Liver (tissue), 9 donors: ENCODE data around the gene ABCA4. TPM values are rescaled to one million over a fixed set of nuclear protein-coding genes. Genes with fewer than 3 reads are reported as not detected.

Experiments
- DNase-seq: peaks from one replicate; pipeline ENCODE4 v3.0.0-alpha.2; 2017; ENCODE audit warnings: low spot score
- H3K27ac ChIP-seq, 2 donors: one replicate each; pipeline ENCODE4 v1.7.0; 2013; ENCODE audit warnings: inconsistent platforms in 2 of 2, low read length in 2 of 2, control low read depth in 1 of 2, low read depth in 1 of 2, mild to moderate bottlenecking in 1 of 2
- H3K27me3 ChIP-seq, 4 donors: one replicate each; pipeline versions ENCODE4 v1.6.1 to v1.7.0; 2013; ENCODE audit warnings: low read length in 3 of 4, inconsistent platforms in 1 of 4, mild to moderate bottlenecking in 1 of 4, moderate library complexity in 1 of 4; ENCODE audit not compliant: control insufficient read depth in 4 of 4, insufficient read depth in 4 of 4
- H3K36me3 ChIP-seq, 4 donors: one replicate each; pipeline versions ENCODE4 v1.6.1 to v1.7.0; 2013; ENCODE audit warnings: low read length in 3 of 4, mild to moderate bottlenecking in 3 of 4, low read depth in 1 of 4, moderate library complexity in 1 of 4; ENCODE audit not compliant: control insufficient read depth in 4 of 4, insufficient read depth in 3 of 4
- H3K4me1 ChIP-seq, 4 donors: one replicate each; pipeline versions ENCODE4 v1.6.1 to v1.7.0; 2013; ENCODE audit warnings: low read length in 3 of 4, mild to moderate bottlenecking in 3 of 4, moderate library complexity in 1 of 4; ENCODE audit not compliant: control insufficient read depth in 4 of 4, insufficient read depth in 4 of 4
- H3K4me3 ChIP-seq, 3 donors: one replicate each; pipeline versions ENCODE4 v1.6.1 to v1.7.0; 2013; ENCODE audit warnings: low read length in 3 of 3, control low read depth in 1 of 3, low read depth in 1 of 3, mild to moderate bottlenecking in 1 of 3
- H3K9ac ChIP-seq, 2 donors: one replicate each; pipeline ENCODE4 v1.7.0; 2013; ENCODE audit warnings: low read length in 2 of 2, mild to moderate bottlenecking in 2 of 2, moderate library complexity in 2 of 2, control low read depth in 1 of 2, low read depth in 1 of 2
- H3K9me3 ChIP-seq, 4 donors: one replicate each; pipeline versions ENCODE4 v1.6.1 to v1.7.0; 2013; ENCODE audit warnings: low read length in 3 of 4; ENCODE audit not compliant: control insufficient read depth in 4 of 4
- EGR1 ChIP-seq, 2 donors: IDR thresholded peaks; 2 replicates each; pipeline ENCODE4 v1.6.1; 2016 to 2018; ENCODE audit warnings: antibody characterized with exemption in 2 of 2, low read depth in 2 of 2
- FOXA1 ChIP-seq: IDR thresholded peaks from 2 replicates; pipeline ENCODE4 v1.6.1; 2016; ENCODE audit warnings: antibody characterized with exemption
- HNF4A ChIP-seq, 2 donors: conservative IDR thresholded peaks; 2 replicates each; pipeline ENCODE4 v1.6.1; 2016; ENCODE audit warnings: antibody characterized with exemption in 2 of 2, mild to moderate bottlenecking in 2 of 2
- HNF4G ChIP-seq: IDR thresholded peaks from 2 replicates; pipeline ENCODE4 v1.6.1; 2016; ENCODE audit warnings: antibody characterized with exemption
- NR2F2 ChIP-seq: IDR thresholded peaks from 2 replicates; pipeline ENCODE4 v1.6.1; 2016; ENCODE audit warnings: antibody characterized with exemption
- RAD21 ChIP-seq, 2 donors: IDR thresholded peaks; 2 replicates each; pipeline ENCODE4 v1.6.1; 2016; ENCODE audit warnings: antibody characterized with exemption in 2 of 2, mild to moderate bottlenecking in 2 of 2
- SP1 ChIP-seq: IDR thresholded peaks from 2 replicates; pipeline ENCODE4 v1.6.1; 2018; ENCODE audit warnings: antibody characterized with exemption, mild to moderate bottlenecking
- YY1 ChIP-seq: IDR thresholded peaks from 2 replicates; pipeline ENCODE4 v1.6.1; 2016; ENCODE audit warnings: antibody characterized with exemption, mild to moderate bottlenecking
- WGBS: extraction: QIAGEN DNeasy Blood & Tissue Kit; methylation state at CpG from one replicate; pipeline ENCODE4 v1.1.7; 2013; 5-methylcytosine and 5-hydroxymethylcytosine counted together
- polyA plus RNA-seq, 2 donors: library from polyadenylated mRNA; stranded (reverse) in 1 of 2; unstranded in 1 of 2; fragments of 200-250 nt in 1 of 2; fragments of >200 nt in 1 of 2; fragmentation: Nextera tagmentation in 1 of 2; extraction: Ambion mirVana in 1 of 2; gene quantifications; one replicate each; pipeline versions ENCODE4 v1.2.1 to v1.2.3, GENCODE V29; 2013 to 2015
- total RNA-seq, 2 donors: library from RNA; depleted of rRNA; stranded (reverse); fragments of >200 nt; gene quantifications; one replicate each; pipeline ENCODE4 v1.2.3, GENCODE V29; 2014
- TF ChIP-seq, protein P1 (sequence below): IDR thresholded peaks from 2 replicates; pipeline ENCODE4 v1.6.1; 2016; ENCODE audit warnings: antibody characterized with exemption
- TF ChIP-seq, protein P2 (sequence below): IDR thresholded peaks from 2 replicates; pipeline ENCODE4 v1.6.1; 2016; ENCODE audit warnings: antibody characterized with exemption
- TF ChIP-seq, protein P3 (sequence below): IDR thresholded peaks from 2 replicates; pipeline ENCODE4 v1.6.1; 2016; ENCODE audit warnings: antibody characterized with exemption
- donor health status: healthy.
- donor health status: healthy.
- donor health status: healthy.
- donor health status: healthy.
- donor health status: healthy.

Gene ABCA4
- total and polyA plus RNA-seq, 4 donors, result 0.19 to 1.5 (median 0.38) TPM

DNA sequence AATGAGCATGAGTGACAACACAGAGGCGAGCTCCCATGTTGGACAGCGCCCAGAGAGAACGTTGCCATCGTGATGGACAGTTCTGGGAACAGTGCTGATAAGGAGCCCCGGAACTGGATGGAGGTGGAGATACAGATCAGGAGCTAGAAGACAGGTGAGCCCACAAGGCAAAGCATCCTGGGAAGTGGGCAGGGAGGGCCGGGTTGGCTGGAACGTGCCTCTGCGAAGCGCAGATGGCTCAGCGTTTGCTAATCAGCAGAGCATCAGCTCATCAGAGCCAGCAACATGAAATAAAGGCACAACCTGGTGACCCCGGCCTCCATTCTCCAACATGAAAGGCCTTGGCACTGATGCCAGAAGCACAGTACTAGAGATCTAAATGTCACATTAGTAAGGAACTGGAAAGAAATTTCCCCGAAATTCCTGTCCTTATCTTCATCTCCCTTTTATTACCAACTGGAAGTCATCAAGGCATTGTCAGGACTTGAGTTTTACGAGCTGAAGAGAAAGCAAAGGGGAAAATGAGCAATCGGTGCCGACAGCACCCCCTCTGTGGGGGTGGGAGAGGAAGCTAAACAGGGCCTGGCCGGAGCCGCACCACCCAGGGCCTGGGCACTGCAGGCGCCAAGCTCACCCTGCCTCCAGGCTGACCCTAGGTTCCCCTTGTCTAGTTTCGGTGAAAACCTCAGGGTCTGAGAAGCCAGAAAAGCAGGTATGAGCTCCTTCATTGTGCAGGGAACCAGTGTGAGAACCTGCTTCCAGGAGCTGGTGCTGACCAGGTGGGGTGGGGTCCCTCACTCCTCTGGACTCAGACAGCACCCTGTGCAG lies 19.9 kb downstream of the ABCA4 start:
- H3K9ac ChIP-seq, result no peak overlapping the region
- DNase-seq, result no peak
- no peak overlapping the region for H3K27ac ChIP-seq
- H3K4me1 ChIP-seq, result peaks cover 9 to 13% (median 12%) of the 10 kb centered on the region in 4 donors
- H3K9me3 ChIP-seq, result no peaks in the 10 kb centered on the region
- no peak overlapping the region for H3K4me3 ChIP-seq
- H3K36me3 ChIP-seq, result no peaks in the 10 kb centered on the region
- 79% methylated on average over 19 of the region's 19 CpGs for WGBS
- no peak for TF ChIP-seq HNF4G
- TF ChIP-seq YY1, result no peak
- TF ChIP-seq, protein P1, sequence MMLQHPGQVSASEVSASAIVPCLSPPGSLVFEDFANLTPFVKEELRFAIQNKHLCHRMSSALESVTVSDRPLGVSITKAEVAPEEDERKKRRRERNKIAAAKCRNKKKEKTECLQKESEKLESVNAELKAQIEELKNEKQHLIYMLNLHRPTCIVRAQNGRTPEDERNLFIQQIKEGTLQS, result no peak
- no peak for TF ChIP-seq NR2F2
- H3K27me3 ChIP-seq, result no peaks in the 10 kb centered on the region

DNA sequence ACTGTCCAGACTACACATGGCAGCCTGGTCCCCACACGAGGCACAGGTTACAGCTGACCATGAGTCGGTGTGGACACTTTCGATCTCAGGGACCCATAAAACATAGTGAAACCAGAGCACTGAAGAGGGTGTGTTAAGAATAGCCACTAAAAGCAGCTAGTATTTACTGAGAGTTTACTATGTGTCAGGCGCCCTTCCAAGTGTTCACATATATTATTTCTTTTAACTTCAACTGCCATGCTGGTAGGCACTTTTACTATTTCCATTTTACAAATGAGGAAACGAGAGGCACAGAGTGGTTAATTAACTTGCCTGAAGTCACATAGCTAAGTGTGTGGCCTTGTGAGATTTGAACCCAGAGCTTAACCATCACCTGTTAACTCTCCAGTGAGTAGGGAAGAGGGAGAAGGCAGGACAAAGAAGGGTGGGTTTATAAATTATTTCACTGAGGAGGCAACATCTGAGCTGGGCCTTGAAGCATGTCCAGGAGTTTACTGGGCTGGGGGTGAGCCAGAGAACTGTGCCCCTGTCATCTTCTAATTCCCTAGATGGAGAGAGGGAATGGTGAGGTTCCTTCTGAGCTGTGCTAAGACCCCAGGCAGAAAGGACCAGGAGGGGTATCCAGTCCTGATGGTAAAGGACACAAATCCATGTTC lies 20.7 kb downstream of the ABCA4 start:
- no peak for TF ChIP-seq HNF4G
- TF ChIP-seq RAD21 (IDR thresholded peaks at IDR 0.05), result no peak
- Histone ChIP-seq H3K4me1 (peaks cover 3 to 10% (median 6%) of the 10 kb centered on the region in 4 donors), H3K9ac (no peak overlapping the region), H3K9me3 (no peaks in the 10 kb centered on the region), H3K27ac (no peak overlapping the region), H3K27me3 (no peaks in the 10 kb centered on the region), H3K4me3 (no peak overlapping the region), H3K36me3 (no peaks in the 10 kb centered on the region)
- no peak for DNase-seq
- 93% methylated on average over 5 of the region's 5 CpGs for WGBS

DNA sequence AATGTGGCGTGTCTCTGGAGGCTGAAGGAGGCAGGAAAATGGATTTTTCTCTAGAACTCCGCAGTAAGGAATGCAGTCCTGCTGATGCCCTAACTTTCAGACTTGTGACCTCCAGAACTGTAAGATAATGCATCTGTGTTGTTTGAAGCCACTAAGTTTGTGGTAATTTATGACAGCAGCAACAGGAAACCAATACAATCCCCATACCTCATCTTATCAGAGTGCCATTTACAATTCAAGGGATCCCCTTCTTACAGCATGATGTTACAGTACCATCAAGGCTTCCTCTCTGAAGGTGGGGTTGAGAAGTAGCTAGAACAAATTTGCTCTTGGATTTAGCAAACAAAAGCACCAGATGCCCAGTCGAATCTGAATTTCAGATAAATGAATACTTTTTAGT lies 21.6 kb downstream of the ABCA4 start:
- Histone ChIP-seq H3K9me3 (no peaks in the 10 kb centered on the region), H3K4me1 (peaks cover 0 to under 1% (median 0%) of the 10 kb centered on the region in 4 donors), H3K4me3 (no peak overlapping the region), H3K27ac (no peak overlapping the region), H3K36me3 (no peaks in the 10 kb centered on the region), H3K9ac (no peak overlapping the region), H3K27me3 (no peaks in the 10 kb centered on the region)
- TF ChIP-seq HNF4A (conservative IDR thresholded peaks at IDR 0.05) (no peak), YY1 (no peak), HNF4G (no peak), FOXA1 (no peak), EGR1 (IDR thresholded peaks at IDR 0.05; ENCODE audit: low read depth in 2 of 2) (no peak), NR2F2 (no peak), SP1 (no peak)
- TF ChIP-seq, protein P2, sequence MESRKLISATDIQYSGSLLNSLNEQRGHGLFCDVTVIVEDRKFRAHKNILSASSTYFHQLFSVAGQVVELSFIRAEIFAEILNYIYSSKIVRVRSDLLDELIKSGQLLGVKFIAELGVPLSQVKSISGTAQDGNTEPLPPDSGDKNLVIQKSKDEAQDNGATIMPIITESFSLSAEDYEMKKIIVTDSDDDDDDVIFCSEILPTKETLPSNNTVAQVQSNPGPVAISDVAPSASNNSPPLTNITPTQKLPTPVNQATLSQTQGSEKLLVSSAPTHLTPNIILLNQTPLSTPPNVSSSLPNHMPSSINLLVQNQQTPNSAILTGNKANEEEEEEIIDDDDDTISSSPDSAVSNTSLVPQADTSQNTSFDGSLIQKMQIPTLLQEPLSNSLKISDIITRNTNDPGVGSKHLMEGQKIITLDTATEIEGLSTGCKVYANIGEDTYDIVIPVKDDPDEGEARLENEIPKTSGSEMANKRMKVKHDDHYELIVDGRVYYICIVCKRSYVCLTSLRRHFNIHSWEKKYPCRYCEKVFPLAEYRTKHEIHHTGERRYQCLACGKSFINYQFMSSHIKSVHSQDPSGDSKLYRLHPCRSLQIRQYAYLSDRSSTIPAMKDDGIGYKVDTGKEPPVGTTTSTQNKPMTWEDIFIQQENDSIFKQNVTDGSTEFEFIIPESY, result no peak
- TF ChIP-seq, protein P3, sequence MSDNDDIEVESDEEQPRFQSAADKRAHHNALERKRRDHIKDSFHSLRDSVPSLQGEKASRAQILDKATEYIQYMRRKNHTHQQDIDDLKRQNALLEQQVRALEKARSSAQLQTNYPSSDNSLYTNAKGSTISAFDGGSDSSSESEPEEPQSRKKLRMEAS, result no peak
- DNase-seq, result no peak
- 79% methylated on average over 3 of the region's 3 CpGs for WGBS
